PC-9 (cell line): ENCODE results near the gene SIGLEC11.
"Not testable (repeated sequence)": the region's sequence is repeated elsewhere in the genome, so short reads cannot be mapped to it uniquely, and the experiment has no call there.

Experiments used
- EZH2 ChIP-seq: fragments of 200-600 bp; sonication (generic); IDR thresholded peaks from 2 replicates; pipeline ENCODE4 v1.8.0; 2017; ENCODE audit warnings: antibody characterized with exemption, low read depth
- TF ChIP-seq, protein P1 (sequence below): fragments of 200-600 bp; sonication (generic); conservative IDR thresholded peaks from 2 replicates; pipeline ENCODE4 v1.6.1; 2017; ENCODE audit warnings: mixed run types, antibody characterized with exemption, mild to moderate bottlenecking, moderate library complexity

DNA sequence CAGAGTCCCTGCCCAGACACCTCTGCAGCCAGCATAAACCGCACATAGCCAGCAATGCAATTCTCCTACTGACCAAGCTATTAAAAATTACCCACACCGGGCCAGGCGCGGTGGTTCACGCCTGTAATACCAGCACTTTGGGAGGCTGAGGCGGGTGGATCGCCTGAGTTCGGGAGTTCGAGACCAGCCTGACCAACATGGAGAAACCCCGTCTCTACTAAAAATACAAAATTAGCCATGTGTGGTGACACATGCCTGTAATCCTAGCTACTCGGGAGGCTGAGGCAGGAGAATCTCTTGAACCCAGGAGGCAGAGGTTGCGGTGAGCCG, 36.1 kb downstream of the SIGLEC11 start:
- TF ChIP-seq, protein P1, sequence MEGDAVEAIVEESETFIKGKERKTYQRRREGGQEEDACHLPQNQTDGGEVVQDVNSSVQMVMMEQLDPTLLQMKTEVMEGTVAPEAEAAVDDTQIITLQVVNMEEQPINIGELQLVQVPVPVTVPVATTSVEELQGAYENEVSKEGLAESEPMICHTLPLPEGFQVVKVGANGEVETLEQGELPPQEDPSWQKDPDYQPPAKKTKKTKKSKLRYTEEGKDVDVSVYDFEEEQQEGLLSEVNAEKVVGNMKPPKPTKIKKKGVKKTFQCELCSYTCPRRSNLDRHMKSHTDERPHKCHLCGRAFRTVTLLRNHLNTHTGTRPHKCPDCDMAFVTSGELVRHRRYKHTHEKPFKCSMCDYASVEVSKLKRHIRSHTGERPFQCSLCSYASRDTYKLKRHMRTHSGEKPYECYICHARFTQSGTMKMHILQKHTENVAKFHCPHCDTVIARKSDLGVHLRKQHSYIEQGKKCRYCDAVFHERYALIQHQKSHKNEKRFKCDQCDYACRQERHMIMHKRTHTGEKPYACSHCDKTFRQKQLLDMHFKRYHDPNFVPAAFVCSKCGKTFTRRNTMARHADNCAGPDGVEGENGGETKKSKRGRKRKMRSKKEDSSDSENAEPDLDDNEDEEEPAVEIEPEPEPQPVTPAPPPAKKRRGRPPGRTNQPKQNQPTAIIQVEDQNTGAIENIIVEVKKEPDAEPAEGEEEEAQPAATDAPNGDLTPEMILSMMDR, result not testable (repeated sequence)
- not testable (repeated sequence) for TF ChIP-seq EZH2
